ENCODE results near the gene RABGAP1L. TPM values are rescaled to one million over a fixed set of nuclear protein-coding genes. Genes with fewer than 3 reads are reported as not detected.

RABGAP1L gene
- total and polyA plus RNA-seq, 12 donors = 13.0 to 167 (median 109) TPM

GRCh38 chr1:174971466-174971865, 812.1 kb downstream of the RABGAP1L start:
- TF ChIP-seq, protein P1, sequence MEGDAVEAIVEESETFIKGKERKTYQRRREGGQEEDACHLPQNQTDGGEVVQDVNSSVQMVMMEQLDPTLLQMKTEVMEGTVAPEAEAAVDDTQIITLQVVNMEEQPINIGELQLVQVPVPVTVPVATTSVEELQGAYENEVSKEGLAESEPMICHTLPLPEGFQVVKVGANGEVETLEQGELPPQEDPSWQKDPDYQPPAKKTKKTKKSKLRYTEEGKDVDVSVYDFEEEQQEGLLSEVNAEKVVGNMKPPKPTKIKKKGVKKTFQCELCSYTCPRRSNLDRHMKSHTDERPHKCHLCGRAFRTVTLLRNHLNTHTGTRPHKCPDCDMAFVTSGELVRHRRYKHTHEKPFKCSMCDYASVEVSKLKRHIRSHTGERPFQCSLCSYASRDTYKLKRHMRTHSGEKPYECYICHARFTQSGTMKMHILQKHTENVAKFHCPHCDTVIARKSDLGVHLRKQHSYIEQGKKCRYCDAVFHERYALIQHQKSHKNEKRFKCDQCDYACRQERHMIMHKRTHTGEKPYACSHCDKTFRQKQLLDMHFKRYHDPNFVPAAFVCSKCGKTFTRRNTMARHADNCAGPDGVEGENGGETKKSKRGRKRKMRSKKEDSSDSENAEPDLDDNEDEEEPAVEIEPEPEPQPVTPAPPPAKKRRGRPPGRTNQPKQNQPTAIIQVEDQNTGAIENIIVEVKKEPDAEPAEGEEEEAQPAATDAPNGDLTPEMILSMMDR (IDR thresholded peaks at IDR 0.05) = no peak
- DNase-seq = no peak
- peaks cover 0 to 57% (median 13%) of the 10 kb centered on the region in 9 donors for H3K4me1 ChIP-seq
- no peaks in the 10 kb centered on the region for H3K9me3 ChIP-seq
- H3K4me3 ChIP-seq = no peak overlapping the region
- no peak for ATAC-seq
- H3K27me3 ChIP-seq = no peaks in the 10 kb centered on the region
- intact Hi-C loops (cut with DNase I) = loop anchor here in 1 of 10 donors (10.0 kb wide), 1 partner anchor 107 kb away; no protein-coding TSS in a partner anchor
- H3K36me3 ChIP-seq = peaks cover 0 to 15% (median 0%) of the 10 kb centered on the region in 9 donors
- peak overlapping the region in 1 of 10 donors; percentile 60 for H3K27ac ChIP-seq

GRCh38 chr1:174971902-174972301, 812.6 kb downstream of the RABGAP1L start:
- WGBS, 2 donors = 81 to 89% methylated on average over 2 of the region's 2 CpGs
- intact Hi-C loops (cut with DNase I) = loop anchor here in 1 of 10 donors (10.0 kb wide), 1 partner anchor 107 kb away; no protein-coding TSS in a partner anchor

GRCh38 chr1:174974711-174975119, 815.4 kb downstream of the RABGAP1L start:
- 60 to 65% methylated on average over 2 of the region's 2 CpGs for WGBS, 2 donors
- peak in 7 of 8 donors; percentile 55 to 85 (median 72) for ATAC-seq
- intact Hi-C loops (cut with DNase I) = loop anchor here in 1 of 10 donors (10.0 kb wide), 1 partner anchor 110 kb away; no protein-coding TSS in a partner anchor
- peak; percentile 16 to 24 for DNase-seq
- TF ChIP-seq, protein P1 (IDR thresholded peaks at IDR 0.05) = no peak
- peaks cover 0 to 40% (median 10%) of the 10 kb centered on the region in 9 donors for H3K36me3 ChIP-seq
- no peak overlapping the region for H3K4me3 ChIP-seq
- no peaks in the 10 kb centered on the region for H3K9me3 ChIP-seq
- no peaks in the 10 kb centered on the region for H3K27me3 ChIP-seq
- peaks cover 0 to 30% (median 8%) of the 10 kb centered on the region in 9 donors for H3K4me1 ChIP-seq
- peak overlapping the region in 2 of 10 donors; percentile 3 to 39 for H3K27ac ChIP-seq

More at GRCh38 chr1:174971902-174972301, 812.6 kb downstream of the RABGAP1L start:
- DNase-seq (no peak), ATAC-seq (no peak)
- Histone ChIP-seq H3K27me3 (no peaks in the 10 kb centered on the region), H3K9me3 (no peaks in the 10 kb centered on the region), H3K4me3 (no peak overlapping the region), H3K4me1 (peaks cover 0 to 56% (median 13%) of the 10 kb centered on the region in 9 donors), H3K27ac (peak overlapping the region in 1 of 10 donors; percentile 60), H3K36me3 (peaks cover 0 to 19% (median 0%) of the 10 kb centered on the region in 9 donors)
- TF ChIP-seq, protein P1 (IDR thresholded peaks at IDR 0.05) = no peak

- Histone ChIP-seq H3K4me1 (peaks cover 0 to 28% (median 8%) of the 10 kb centered on the region in 9 donors), H3K4me3 (no peak overlapping the region), H3K9me3 (no peaks in the 10 kb centered on the region), H3K27me3 (no peaks in the 10 kb centered on the region), H3K36me3 (peaks cover 0 to 43% (median 8%) of the 10 kb centered on the region in 9 donors), H3K27ac (peak overlapping the region in 1 of 10 donors; percentile 30)
- no peak for DNase-seq
- TF ChIP-seq, protein P1 (IDR thresholded peaks at IDR 0.05) = no peak
- intact Hi-C loops (cut with DNase I) = loop anchor here in 1 of 10 donors (10.0 kb wide), 1 partner anchor 111 kb away; no protein-coding TSS in a partner anchor
- ATAC-seq = no peak
- WGBS, 2 donors = 85 to 88% methylated on average over 1 of the region's 1 CpG
These were observed 816.4 kb downstream of the RABGAP1L start for GRCh38 chr1:174975764-174976163.
